Tongue (tissue), 3 donors: ENCODE measurements around the gene NKAIN4. TPM values are rescaled to one million over a fixed set of nuclear protein-coding genes. Genes with fewer than 3 reads are reported as not detected.
A peak's percentile ranks its signal among the peaks of the same experiment; 100 is the strongest.

Experiments
- DNase-seq: peaks from one replicate; pipeline ENCODE4 v3.0.0-alpha.2; 2015
- small RNA-seq: library from RNA; depleted of rRNA; stranded (forward); fragments of <200 nt; gene quantifications from one replicate; pipeline ENCODE3, GENCODE V24; 2014; ENCODE audit warnings: low replicate concordance
- total RNA-seq: library from RNA; depleted of rRNA; stranded (reverse); fragments of >200 nt; gene quantifications from one replicate; pipeline ENCODE4 v1.2.3, GENCODE V29; 2014

The NKAIN4 gene
- total RNA-seq, 1 donor from 2014 or later, result 10.4 TPM

- DNase-seq, result no peak
Observed at GRCh38 chr20:63192721-63193120, 61.5 kb downstream of the NKAIN4 start.

- no peak for DNase-seq
Observed at GRCh38 chr20:63191400-63191799, 62.9 kb downstream of the NKAIN4 start.

- no peak for DNase-seq
Observed at GRCh38 chr20:63190828-63191227, 63.4 kb downstream of the NKAIN4 start.

Small RNA genes lying within 50 kb of the gene (small RNA-seq; reads per million reads assigned to genes)
- not detected for gene MIR3196
- 1.6 reads per million, percentile 89 among the genes with 10 or more reads in this experiment for gene MIR4326

Other genes starting within 250 kb of the NKAIN4 start
- gene BHLHE23, start 247.5 kb downstream of the NKAIN4 start, total RNA-seq, result not detected
- gene YTHDF1, start 38.3 kb downstream of the NKAIN4 start, total RNA-seq, result 29.1 TPM
- gene BIRC7, start 18.6 kb downstream of the NKAIN4 start, total RNA-seq, result 0.31 TPM
- 47.1 TPM for gene ARFGAP1, start 18.4 kb upstream of the NKAIN4 start, total RNA-seq
- gene COL20A1, start 38.7 kb upstream of the NKAIN4 start, total RNA-seq, result 6.2 TPM
- 1.8 TPM for gene CHRNA4, start 106.9 kb upstream of the NKAIN4 start, total RNA-seq
- 2.6 TPM for gene KCNQ2, start 218.2 kb upstream of the NKAIN4 start, total RNA-seq
- gene EEF1A2, start 244.6 kb upstream of the NKAIN4 start, total RNA-seq, result 858 TPM